ENCODE data around the gene SNRPA.
A peak's percentile ranks its signal among the peaks of the same experiment; 100 is the strongest.

SNRPA gene

DNA sequence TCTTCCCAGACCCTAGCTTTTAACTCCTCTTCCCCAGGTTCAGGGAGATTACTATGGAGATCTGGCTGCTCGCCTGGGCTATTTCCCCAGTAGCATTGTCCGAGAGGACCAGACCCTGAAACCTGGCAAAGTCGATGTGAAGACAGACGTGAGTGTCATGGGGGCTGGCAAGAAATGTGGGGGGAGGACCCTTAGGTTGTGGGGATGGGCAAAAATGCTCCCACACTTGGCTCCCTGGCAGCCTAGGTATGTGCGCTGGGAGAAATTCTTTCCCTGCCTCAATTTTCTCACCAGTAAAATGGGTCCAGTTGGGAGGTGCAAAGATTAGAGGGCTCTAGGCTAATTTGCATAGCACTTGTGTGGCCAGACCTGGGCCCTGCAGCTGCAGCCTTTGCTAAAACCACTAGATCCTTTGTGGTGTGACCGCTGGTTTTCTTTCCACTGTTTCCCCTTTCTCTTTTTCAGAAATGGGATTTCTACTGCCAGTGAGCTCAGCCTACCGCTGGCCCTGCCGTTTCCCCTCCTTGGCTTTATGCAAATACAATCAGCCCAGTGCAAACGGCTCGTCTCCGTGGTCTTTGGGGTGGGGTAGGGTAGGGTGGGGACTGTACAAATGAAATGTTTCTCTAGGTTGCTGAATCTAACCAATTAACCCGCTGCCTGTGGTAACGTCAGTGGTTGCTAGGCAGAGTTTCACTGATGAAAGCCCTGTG is 26.1 kb downstream of the SNRPA start:
- Histone ChIP-seq H3F3A (ENCODE audit: insufficient read depth, low read length) (no peaks in the 10 kb centered on the region), H3K9me2 (ENCODE audit: low read depth, low read length) (no peaks in the 10 kb centered on the region), H3K27me3 (ENCODE audit: insufficient read depth, low read length) (no peaks in the 10 kb centered on the region), H3K4me2 (ENCODE audit: low read length) (peak overlapping the region; percentile 85), H3K4me1 (ENCODE audit: insufficient read depth, low read length, severe bottlenecking) (peaks cover 52% of the 10 kb centered on the region), H3K36me3 (ENCODE audit: insufficient read depth, low read length) (peaks cover 9% of the 10 kb centered on the region), H3K79me2 (ENCODE audit: insufficient read depth, low read length) (no peaks in the 10 kb centered on the region), H3K27ac (ENCODE audit: low read depth, low read length, poor library complexity, severe bottlenecking) (peak overlapping the region; percentile 99), H3K4me3 (ENCODE audit: low read depth, low read length, poor library complexity, severe bottlenecking) (peak overlapping the region; percentile 73), H4K20me1 (ENCODE audit: insufficient read depth, low read length) (no peaks in the 10 kb centered on the region), H3K9me3 (ENCODE audit: low read length) (no peaks in the 10 kb centered on the region), H3K9ac (ENCODE audit: low read length) (peak overlapping the region; percentile 86), H2AFZ (ENCODE audit: low read length) (no peak overlapping the region)
- TF ChIP-seq, protein P1, sequence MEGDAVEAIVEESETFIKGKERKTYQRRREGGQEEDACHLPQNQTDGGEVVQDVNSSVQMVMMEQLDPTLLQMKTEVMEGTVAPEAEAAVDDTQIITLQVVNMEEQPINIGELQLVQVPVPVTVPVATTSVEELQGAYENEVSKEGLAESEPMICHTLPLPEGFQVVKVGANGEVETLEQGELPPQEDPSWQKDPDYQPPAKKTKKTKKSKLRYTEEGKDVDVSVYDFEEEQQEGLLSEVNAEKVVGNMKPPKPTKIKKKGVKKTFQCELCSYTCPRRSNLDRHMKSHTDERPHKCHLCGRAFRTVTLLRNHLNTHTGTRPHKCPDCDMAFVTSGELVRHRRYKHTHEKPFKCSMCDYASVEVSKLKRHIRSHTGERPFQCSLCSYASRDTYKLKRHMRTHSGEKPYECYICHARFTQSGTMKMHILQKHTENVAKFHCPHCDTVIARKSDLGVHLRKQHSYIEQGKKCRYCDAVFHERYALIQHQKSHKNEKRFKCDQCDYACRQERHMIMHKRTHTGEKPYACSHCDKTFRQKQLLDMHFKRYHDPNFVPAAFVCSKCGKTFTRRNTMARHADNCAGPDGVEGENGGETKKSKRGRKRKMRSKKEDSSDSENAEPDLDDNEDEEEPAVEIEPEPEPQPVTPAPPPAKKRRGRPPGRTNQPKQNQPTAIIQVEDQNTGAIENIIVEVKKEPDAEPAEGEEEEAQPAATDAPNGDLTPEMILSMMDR (IDR thresholded peaks at IDR 0.05; ENCODE audit: low read length) = no peak
- no peak for TF ChIP-seq EZH2 (IDR thresholded peaks at IDR 0.05; ENCODE audit: borderline replicate concordance, low read length)

DNA sequence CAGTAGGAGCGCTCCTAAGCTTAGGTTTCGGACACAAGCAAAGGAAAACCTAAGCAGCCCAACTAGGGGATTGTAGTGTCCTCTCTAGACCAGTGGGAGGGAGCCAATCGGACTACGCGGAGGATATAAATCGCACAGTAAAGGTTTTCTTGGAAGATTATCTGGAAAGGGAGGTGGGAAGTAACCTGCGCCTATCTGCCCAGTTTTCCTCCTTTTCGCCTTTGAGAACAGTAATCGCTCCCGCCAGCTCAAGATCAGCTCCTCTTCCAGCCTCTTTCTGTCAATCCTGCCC is 26.6 kb downstream of the SNRPA start:
- no peaks in the 10 kb centered on the region for H3K9me2 ChIP-seq (ENCODE audit: low read depth, low read length)
- peak overlapping the region; percentile 86 for H3K9ac ChIP-seq (ENCODE audit: low read length)
- H3K4me3 ChIP-seq (ENCODE audit: low read depth, low read length, poor library complexity, severe bottlenecking) = peak overlapping the region; percentile 73
- no peak for TF ChIP-seq EZH2 (IDR thresholded peaks at IDR 0.05; ENCODE audit: borderline replicate concordance, low read length)
- TF ChIP-seq, protein P1 (IDR thresholded peaks at IDR 0.05; ENCODE audit: low read length) = no peak
- H3K27me3 ChIP-seq (ENCODE audit: insufficient read depth, low read length) = no peaks in the 10 kb centered on the region
- H3K36me3 ChIP-seq (ENCODE audit: insufficient read depth, low read length) = peaks cover 7% of the 10 kb centered on the region; the same call in 1 of the 2 replicates
- H3K27ac ChIP-seq (ENCODE audit: low read depth, low read length, poor library complexity, severe bottlenecking) = peak overlapping the region; percentile 99
- H3K79me2 ChIP-seq (ENCODE audit: insufficient read depth, low read length) = no peaks in the 10 kb centered on the region
- H3F3A ChIP-seq (ENCODE audit: insufficient read depth, low read length) = no peaks in the 10 kb centered on the region
- peaks cover 52% of the 10 kb centered on the region for H3K4me1 ChIP-seq (ENCODE audit: insufficient read depth, low read length, severe bottlenecking)
- H3K9me3 ChIP-seq (ENCODE audit: low read length) = no peaks in the 10 kb centered on the region
- H2AFZ ChIP-seq (ENCODE audit: low read length) = no peak overlapping the region
- H3K4me2 ChIP-seq (ENCODE audit: low read length) = peak overlapping the region; percentile 85
- H4K20me1 ChIP-seq (ENCODE audit: insufficient read depth, low read length) = no peaks in the 10 kb centered on the region

DNA sequence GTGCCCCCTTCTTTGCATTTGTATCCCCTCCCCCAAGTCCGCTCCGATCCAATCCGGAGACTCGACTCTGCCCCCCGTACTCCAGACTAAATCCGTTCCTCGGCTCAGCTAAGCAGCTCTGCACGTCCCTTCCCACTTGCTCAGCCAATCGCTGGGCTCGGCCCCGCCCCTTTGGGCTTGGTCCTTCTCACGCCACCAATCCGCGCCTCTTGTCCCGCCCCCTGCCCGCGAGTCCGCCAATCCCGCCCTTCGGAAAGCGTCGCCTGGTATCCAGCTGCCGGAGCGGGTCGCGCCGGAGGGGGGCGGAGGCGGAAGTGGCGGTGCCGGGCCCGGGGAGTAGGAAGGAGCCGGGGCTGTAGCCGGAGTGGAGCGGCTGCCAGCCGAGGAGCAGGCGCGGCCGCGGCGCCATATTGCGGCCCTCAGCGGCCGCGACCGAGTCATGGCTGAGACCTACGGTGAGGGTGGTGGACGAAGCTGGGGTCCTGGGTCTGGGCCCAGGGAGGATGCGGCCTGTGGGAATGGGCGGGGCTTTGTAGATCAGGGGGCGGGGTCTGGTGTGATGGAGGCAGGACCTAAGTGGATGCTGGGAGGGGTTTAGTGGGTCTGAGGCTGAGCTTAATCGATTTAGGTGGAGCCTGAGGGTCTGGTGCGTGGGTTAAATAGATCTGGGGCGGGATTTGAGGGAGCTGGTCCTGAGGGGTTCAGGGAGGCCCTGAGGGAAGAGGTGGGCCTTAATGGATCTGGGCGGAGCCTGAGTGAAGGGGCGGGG is 27.1 kb downstream of the SNRPA start, which contains the start of gene RAB4B:
Gene RAB4B (plus strand): TSS at position 311 of the 769 bp plus-strand sequence. CDS start 129 bp downstream, at position 440.
- Histone ChIP-seq H3K79me2 (ENCODE audit: insufficient read depth, low read length) (no peaks in the 10 kb centered on the region), H4K20me1 (ENCODE audit: insufficient read depth, low read length) (no peaks in the 10 kb centered on the region), H3K4me1 (ENCODE audit: insufficient read depth, low read length, severe bottlenecking) (peaks cover 50% of the 10 kb centered on the region), H3F3A (ENCODE audit: insufficient read depth, low read length) (no peaks in the 10 kb centered on the region), H3K27me3 (ENCODE audit: insufficient read depth, low read length) (no peaks in the 10 kb centered on the region), H3K9me2 (ENCODE audit: low read depth, low read length) (no peaks in the 10 kb centered on the region), H3K27ac (ENCODE audit: low read depth, low read length, poor library complexity, severe bottlenecking) (peak within 1 kb of the TSS; percentile 99), H2AFZ (ENCODE audit: low read length) (no peak within 1 kb of the TSS), H3K9me3 (ENCODE audit: low read length) (no peaks in the 10 kb centered on the region), H3K9ac (ENCODE audit: low read length) (peak within 1 kb of the TSS; percentile 86), H3K36me3 (ENCODE audit: insufficient read depth, low read length) (peaks cover 7% of the 10 kb centered on the region; the same call in 1 of the 2 replicates), H3K4me3 (ENCODE audit: low read depth, low read length, poor library complexity, severe bottlenecking) (peak within 1 kb of the TSS; percentile 73), H3K4me2 (ENCODE audit: low read length) (peak within 1 kb of the TSS; percentile 85)
- no peak for TF ChIP-seq EZH2 (IDR thresholded peaks at IDR 0.05; ENCODE audit: borderline replicate concordance, low read length)
- TF ChIP-seq, protein P1 (IDR thresholded peaks at IDR 0.05; ENCODE audit: low read length) = no peak

Data from OCI-LY1 (cell line).